ENCODE measurements around the gene HLA-DQB2. TPM values are rescaled to one million over a fixed set of nuclear protein-coding genes. Genes with fewer than 3 reads are reported as not detected.

Gene HLA-DQB2
- total and polyA plus RNA-seq, 2 of the 8 experiments (the other 6 are each of a cell fraction or from before 2014, with no cell fraction given) = not detected

GRCh38 chr6:32775071-32775470, 11.7 kb upstream of the HLA-DQB2 start:
- POLR2A ChIA-PET (ENCODE audit: partially characterized antibody) = no interaction called here
- 55% methylated on average over 1 of the region's 1 CpG; no CpG with 5 or more reads in 1 of the 2 experiments for WGBS, 2 experiments (ENCODE audit: extremely low coverage in 1 of 2, insufficient coverage in 1 of 2, insufficient read length in 1 of 2, insufficient replicate concordance in 2 of 2, low coverage in 1 of 2, low lambda C conversion rate in 2 of 2, missing lambda C conversion rate in 1 of 2)
- no peak for TF ChIP-seq SP4 (IDR thresholded peaks at IDR 0.05; ENCODE audit: low read length)
- no peak for TF ChIP-seq MAX (IDR thresholded peaks at IDR 0.05)
- no peak for TF ChIP-seq MAFK (IDR thresholded peaks at IDR 0.05; ENCODE audit: low read depth, low read length)
- TF ChIP-seq RBBP5 (IDR thresholded peaks at IDR 0.05; ENCODE audit: borderline replicate concordance, low read depth, low read length) = no peak
- no peak for TF ChIP-seq GABPA (IDR thresholded peaks at IDR 0.05; ENCODE audit: borderline replicate concordance, insufficient read depth, low read length)
- TF ChIP-seq, protein P1, sequence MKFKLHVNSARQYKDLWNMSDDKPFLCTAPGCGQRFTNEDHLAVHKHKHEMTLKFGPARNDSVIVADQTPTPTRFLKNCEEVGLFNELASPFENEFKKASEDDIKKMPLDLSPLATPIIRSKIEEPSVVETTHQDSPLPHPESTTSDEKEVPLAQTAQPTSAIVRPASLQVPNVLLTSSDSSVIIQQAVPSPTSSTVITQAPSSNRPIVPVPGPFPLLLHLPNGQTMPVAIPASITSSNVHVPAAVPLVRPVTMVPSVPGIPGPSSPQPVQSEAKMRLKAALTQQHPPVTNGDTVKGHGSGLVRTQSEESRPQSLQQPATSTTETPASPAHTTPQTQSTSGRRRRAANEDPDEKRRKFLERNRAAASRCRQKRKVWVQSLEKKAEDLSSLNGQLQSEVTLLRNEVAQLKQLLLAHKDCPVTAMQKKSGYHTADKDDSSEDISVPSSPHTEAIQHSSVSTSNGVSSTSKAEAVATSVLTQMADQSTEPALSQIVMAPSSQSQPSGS (IDR thresholded peaks at IDR 0.05; ENCODE audit: low read length) = no peak
- TF ChIP-seq JUND (IDR thresholded peaks at IDR 0.05; ENCODE audit: low read length) = no peak
- no peak for TF ChIP-seq RNF2 (IDR thresholded peaks at IDR 0.05; ENCODE audit: borderline replicate concordance, low read depth, low read length, missing control alignments, poor library complexity, severe bottlenecking)
- TF ChIP-seq POLR2AphosphoS5 (IDR thresholded peaks at IDR 0.05; ENCODE audit: low read depth, low read length) = no peak
- no peak for TF ChIP-seq CTBP2 (IDR thresholded peaks at IDR 0.05; ENCODE audit: borderline replicate concordance, insufficient read depth, insufficient read length, low read length)
- no peak for TF ChIP-seq PHF8 (conservative IDR thresholded peaks at IDR 0.05; ENCODE audit: low read depth, low read length)
- TF ChIP-seq E2F6 (IDR thresholded peaks at IDR 0.05) = no peak

More at GRCh38 chr6:32775071-32775470, 11.7 kb upstream of the HLA-DQB2 start:
- Histone ChIP-seq H3K4me2 (ENCODE audit: insufficient read depth in 1 of 2, low read depth in 2 of 2, low read length in 2 of 2) (no peak overlapping the region), H2AK5ac (ENCODE audit: low read depth, low read length) (no peak overlapping the region), H2BK5ac (ENCODE audit: low read depth, low read length) (no peak overlapping the region), H3K27ac (ENCODE audit: low read depth, low read length) (no peak overlapping the region), H3K14ac (ENCODE audit: insufficient read length) (no peak overlapping the region), H3K79me1 (ENCODE audit: low read depth, low read length) (no peaks in the 10 kb centered on the region), H3K27me3 (replicated peaks in 1 of 4; ENCODE audit: control insufficient read depth in 3 of 4, extremely low read depth in 1 of 4, insufficient read depth in 3 of 4, low read length in 3 of 4) (no peaks in the 10 kb centered on the region), H3K56ac (replicated peaks; ENCODE audit: insufficient read length, low read depth, low read length) (no peak overlapping the region), H4K91ac (replicated peaks; ENCODE audit: insufficient read length, low read length) (no peak overlapping the region), H3K4me3 (ENCODE audit: extremely low read depth in 1 of 4, insufficient read depth in 2 of 4, low read depth in 3 of 4, low read length in 4 of 4) (no peak overlapping the region), H3K9ac (replicated peaks in 1 of 4; ENCODE audit: extremely low read depth in 1 of 4, low read depth in 3 of 4, low read length in 3 of 4) (no peak overlapping the region), H3K4ac (replicated peaks; ENCODE audit: insufficient read length, low read depth, low read length) (no peak overlapping the region), H4K20me1 (replicated peaks in 1 of 2; ENCODE audit: control insufficient read depth in 1 of 2, insufficient read depth in 2 of 2, low read length in 2 of 2) (no peaks in the 10 kb centered on the region), H2BK120ac (replicated peaks; ENCODE audit: low read depth, low read length) (no peak overlapping the region), H3K18ac (ENCODE audit: extremely low read depth, low read length) (no peak overlapping the region), H4K8ac (ENCODE audit: extremely low read depth, insufficient read depth, low read length) (no peak overlapping the region), H3K23ac (ENCODE audit: insufficient read length) (no peak overlapping the region), H2BK20ac (ENCODE audit: low read length) (no peak overlapping the region), H2BK15ac (ENCODE audit: low read length) (no peak overlapping the region), H3K4me1 (replicated peaks in 1 of 4; ENCODE audit: control insufficient read depth in 3 of 4, insufficient read depth in 4 of 4, low read length in 3 of 4) (no peaks in the 10 kb centered on the region), H3K9me3 (ENCODE audit: insufficient read depth in 2 of 2, low read depth in 1 of 2, low read length in 1 of 2) (no peaks in the 10 kb centered on the region), H3K79me2 (ENCODE audit: control insufficient read depth in 1 of 2, insufficient read depth in 2 of 2, low read length in 2 of 2) (no peaks in the 10 kb centered on the region), H4K5ac (ENCODE audit: insufficient read length, low read depth, low read length) (no peak overlapping the region), H3K23me2 (ENCODE audit: low read depth, low read length) (no peaks in the 10 kb centered on the region), H3K36me3 (ENCODE audit: control insufficient read depth in 2 of 4, insufficient read depth in 4 of 4, low read length in 3 of 4) (no peaks in the 10 kb centered on the region), H2AFZ (ENCODE audit: low read length) (no peak overlapping the region), H2BK12ac (ENCODE audit: low read depth, low read length) (no peak overlapping the region)
- FAIRE-seq (no peak), DNase-seq (ENCODE audit: low read depth in 1 of 2, low spot score in 2 of 2) (no peak)
- CTCF ChIA-PET (ENCODE audit: partially characterized antibody) = no interaction called here
